ENCODE data around the gene TTC6.

The TTC6 gene

DNA sequence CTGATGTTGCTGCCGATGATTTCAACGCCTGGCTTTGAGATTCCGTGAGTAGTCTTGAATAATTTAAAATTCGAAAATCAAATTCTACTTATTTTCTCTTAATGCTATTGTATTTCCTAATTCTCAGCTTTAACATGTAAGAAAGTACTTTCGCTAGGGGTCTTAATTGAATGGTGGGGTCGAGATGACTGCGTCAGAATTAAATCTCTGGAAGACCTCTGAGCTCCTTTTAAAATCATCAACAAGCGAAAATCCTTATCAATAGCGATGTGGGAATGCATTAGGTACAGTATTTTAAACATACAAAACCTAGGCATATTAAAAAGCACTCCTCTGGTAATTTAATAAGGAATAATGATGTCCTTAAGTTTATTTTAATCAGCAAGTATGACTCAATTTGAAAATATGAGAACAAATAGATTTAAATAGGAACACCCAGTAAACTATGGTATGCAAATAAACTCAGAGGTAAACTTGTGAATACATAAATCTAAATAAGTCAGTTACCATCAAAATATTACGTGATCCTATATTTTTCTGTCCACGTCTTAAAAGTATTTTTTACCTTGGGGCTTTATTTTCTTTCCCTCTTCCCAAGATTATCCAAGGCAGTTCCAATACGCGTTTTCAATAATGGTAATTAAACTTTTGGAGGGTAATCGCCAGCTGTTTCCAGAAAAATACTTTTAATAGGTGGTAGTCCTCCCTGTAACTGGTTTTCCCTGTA lies 1.8 kb upstream of the TTC6 start:
- in situ Hi-C loops (cut with HindIII; ENCODE audit: low pct_ligation_motif_present, low pct_unique_long_range_greater_than_20kb, low sequenced_read_pairs), result no loop called here
- no peak for DNase-seq

DNA sequence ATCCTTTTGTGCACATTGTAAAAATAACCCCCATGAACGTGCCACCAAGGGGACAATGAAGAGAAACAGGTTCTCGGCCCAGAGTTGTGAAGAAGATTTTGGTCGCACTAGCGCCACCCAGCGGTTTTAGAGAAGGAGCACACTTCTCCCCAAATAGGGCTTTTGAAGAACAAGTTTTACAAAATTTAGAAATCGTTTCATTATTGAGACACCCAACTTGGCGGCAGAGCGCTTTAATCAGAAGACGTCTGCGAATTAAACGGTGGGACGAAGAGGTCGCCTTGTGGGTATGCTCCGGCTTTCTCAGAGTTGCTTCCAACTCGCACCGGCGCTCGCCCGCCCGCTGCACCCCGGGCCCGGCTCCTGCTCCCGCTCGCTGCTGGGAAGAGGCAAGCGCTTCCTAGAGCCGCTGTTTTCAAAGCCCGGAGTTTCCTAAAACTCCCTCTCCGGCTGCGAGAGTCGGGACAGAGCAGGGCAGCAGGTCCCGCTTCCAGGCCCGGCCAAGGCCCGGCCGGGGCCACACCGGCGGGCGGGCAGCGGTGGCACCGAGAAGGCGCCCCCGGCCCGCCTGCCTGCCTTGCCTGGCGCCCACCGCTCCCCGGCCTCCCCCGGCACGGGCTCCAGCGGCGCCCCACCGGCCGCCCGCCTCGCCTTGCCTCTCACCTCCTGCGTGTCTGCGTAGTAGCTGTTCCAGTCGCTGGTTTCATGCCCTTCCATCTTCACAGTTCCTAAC lies 1.0 kb upstream of the TTC6 start:
- in situ Hi-C loops (cut with HindIII; ENCODE audit: low pct_ligation_motif_present, low pct_unique_long_range_greater_than_20kb, low sequenced_read_pairs), result no loop called here
- DNase-seq, result peak; percentile 77

DNA sequence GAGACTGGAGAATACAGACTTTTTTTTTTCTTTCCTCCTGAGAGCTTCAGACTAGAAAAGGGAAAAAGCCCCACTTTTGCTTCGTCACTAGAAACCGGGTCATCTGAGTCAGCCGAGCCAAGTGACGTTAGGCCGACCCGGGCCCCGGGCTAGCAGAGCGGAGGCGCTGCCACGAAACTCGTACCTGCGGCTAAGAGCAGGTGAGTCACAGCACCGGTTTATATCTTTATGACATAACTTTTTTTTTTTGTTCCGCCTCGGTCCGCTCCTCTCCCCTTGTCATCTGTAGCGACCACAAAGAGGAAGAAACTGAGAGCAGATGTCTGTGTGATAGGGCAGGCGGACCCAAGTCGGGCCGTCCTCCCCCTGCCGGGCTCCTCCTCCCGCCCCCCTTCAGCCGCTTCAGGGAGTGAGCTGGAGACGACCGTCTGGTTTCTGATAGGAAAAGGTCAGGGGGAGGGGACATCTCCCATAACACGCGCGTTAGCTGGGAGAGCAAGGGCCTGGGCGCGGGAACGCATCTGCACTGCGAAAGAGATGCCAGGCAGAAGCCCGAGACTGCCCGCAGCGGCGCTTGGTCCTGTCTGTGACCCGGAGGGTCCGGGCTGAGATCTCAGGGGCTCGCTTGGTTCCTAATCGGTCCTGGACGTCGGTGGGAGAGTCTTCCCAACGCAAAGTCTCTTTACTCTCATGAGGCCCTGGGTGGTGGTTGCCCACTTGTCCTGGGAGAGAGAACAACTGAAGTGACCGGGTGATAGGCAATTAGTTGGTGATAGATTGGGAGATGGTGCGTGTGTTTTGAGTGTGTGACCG lies 586 bp downstream of the TTC6 start:
- in situ Hi-C loops (cut with HindIII; ENCODE audit: low pct_ligation_motif_present, low pct_unique_long_range_greater_than_20kb, low sequenced_read_pairs), result no loop called here
- DNase-seq, result peak; percentile 85

DNA sequence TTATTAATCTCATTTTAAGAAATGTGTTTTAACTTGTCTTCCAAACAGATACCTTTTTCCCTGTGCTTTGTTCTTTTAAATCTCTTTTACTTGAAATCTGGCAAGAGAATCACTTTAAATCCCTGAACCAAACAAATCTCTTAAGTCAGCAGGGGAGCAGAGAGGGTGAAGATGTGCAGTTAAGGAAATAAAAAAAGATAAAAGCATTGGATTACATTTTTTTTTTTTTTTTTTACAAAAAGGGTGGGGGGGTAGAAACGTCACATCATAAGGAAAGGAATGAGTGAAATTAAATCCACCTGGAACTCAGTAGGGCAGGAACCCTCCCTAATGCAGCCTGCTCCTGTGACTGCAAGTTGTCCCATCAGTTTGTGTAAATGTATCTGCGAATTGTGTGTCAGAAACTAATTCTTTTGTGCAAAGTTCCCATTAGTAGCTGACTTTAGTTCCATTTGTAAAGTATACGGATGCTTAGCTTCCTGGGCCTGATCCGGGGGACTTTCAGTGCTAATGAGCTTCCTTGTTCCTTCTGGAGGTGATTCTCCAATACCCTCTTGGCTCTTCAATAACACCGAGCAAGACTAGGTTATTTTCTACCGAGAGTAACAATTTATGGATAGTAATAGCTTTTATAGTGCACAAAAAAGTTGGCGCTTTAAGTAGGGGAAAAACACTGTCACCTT lies 1.5 kb downstream of the TTC6 start:
- in situ Hi-C loops (cut with HindIII; ENCODE audit: low pct_ligation_motif_present, low pct_unique_long_range_greater_than_20kb, low sequenced_read_pairs), result no loop called here
- DNase-seq, result no peak

DNA sequence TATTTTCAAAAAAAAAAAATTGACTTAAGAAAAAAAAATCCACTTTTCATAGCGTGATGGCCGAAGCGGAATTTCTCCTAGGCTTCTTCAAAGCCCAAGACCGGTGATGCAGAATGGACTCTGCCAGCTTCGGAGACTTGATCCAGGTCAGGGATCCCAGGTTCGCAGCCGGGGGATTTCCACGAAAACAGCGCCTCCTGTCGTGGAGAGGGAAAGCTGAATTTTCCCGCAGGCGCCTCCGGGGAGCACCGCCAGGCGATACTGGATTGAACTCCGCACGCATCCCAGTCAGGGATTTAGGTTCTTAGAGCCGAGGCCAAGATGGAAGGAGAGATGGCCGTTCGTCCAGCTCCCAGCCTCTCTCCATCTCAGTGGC lies 2.1 kb downstream of the TTC6 start:
- in situ Hi-C loops (cut with HindIII; ENCODE audit: low pct_ligation_motif_present, low pct_unique_long_range_greater_than_20kb, low sequenced_read_pairs), result no loop called here
- DNase-seq, result peak; percentile 5

DNA sequence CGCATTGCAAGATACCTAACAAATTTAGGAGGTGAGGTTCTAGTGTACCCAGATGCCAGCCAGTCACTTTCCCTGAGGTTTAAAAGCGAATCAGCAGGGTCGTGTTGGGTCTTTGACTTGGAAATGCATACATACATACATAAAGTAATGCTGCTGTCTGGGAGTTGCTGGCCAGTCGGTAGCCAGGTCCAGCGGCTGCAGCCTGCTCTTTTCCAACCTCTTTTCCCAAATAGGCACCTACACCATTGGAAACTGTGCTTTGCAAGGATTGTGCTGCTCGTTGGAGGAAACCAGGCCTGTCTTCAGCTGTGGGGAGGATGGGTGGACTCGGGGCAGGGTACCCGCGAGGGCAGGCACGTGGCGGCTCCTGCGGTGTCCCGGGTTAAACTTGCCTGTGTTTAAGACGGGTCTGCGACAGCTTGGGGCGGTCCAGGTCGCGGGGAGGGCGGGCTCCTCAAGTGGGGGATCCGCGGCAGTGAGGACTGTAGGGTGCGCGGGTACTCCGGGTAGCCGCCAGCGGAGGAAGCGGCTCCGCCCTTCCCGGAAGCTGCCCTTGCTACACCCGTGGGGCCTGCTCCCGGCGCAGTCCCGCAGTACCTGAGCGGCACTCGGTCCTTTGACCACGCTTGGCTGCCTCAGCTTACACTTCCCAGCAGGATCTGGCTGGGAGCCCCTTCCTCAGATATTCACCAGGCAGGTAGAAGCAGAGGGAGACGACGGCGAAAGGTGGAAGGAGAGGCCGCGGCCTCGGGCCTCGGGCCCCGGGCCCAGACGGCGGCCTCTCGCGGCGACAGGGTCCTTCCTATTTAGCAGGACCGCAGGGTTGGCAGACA lies 2.7 kb downstream of the TTC6 start:
- no peak for DNase-seq

DNA sequence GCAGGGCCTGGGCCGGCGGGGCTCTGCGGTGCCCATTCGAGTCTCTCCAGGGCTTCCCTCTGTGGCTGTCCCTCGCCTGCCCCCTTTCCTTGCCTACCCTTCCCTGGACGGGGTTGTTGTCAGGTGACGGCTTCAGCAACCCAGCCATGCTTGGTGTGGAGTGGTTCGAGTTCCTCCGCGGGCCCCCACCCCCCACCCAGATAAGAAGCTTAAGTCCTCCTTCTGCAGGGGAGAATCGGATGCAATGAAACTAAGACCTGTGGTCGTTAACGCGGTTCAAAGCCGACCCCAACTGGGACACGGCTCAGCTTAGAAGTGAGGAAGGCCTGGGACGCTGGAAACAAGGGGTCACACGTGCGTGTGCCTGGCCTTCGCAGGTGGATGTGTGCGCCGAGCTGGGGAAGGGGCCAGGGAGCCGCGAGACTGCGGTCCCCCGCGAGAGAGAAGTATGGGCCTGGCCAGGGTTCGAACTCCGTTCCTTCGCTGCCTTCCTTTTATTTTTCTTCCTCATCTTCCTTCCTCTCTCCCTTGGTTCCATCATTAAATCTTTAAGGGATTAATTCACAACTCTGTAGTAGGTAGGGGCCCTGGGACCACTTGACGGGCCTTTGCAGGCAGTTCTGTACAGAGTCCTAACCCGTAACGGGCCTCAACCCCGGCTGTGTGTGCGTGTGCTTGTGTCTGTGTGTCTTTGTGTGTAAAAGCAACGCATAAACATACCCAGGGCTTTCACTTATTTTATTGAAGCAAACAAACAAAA lies 3.5 kb downstream of the TTC6 start:
- in situ Hi-C loops (cut with HindIII; ENCODE audit: low pct_ligation_motif_present, low pct_unique_long_range_greater_than_20kb, low sequenced_read_pairs), result no loop called here
- DNase-seq, result no peak

More for the DNA sequence above, 2.7 kb downstream of the TTC6 start:
- in situ Hi-C loops (cut with HindIII; ENCODE audit: low pct_ligation_motif_present, low pct_unique_long_range_greater_than_20kb, low sequenced_read_pairs), result no loop called here

DNA sequence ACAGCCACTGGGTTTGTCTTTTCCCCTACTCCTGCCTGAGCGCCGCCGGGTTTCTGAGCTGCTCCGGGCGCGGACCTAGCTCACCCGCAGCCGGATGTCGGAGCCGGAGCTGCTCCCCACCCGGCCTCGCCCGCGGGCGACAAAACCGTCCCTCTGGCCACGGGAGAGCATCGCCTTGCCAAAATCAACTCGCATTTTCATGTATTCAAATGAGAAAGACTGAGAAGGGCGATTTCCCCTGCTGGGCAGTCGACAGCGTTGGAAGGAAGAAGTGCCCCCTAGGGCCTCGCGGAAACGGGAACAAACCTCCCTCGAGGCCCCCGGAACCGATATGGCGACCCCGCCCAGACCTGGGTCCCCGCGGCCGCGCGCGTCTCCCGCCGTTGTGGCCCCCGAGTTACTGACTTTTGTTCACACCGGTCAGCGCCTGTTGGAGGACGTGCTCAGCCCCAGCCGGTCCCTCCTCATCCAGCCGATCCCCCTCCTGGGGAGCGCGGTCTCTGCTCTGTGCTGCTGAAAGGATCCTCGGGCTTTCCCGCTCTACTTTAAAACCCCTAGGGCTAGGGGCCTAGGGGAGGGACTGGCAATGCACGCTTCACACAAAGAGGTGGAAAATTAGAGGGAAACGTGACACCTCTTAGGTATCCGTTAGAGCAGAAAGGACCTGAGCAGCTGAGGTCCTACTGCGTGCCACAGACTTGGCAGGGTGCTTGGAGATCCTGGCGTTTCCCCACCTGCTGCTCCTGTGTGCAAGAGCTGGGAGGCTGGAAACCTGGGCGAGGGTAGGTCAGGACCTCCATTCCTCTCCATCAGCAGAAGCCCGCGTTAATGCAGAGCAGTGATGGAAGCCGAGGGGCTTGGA lies 4.3 kb downstream of the TTC6 start:
- in situ Hi-C loops (cut with HindIII; ENCODE audit: low pct_ligation_motif_present, low pct_unique_long_range_greater_than_20kb, low sequenced_read_pairs), result no loop called here
- DNase-seq, result no peak

DNA sequence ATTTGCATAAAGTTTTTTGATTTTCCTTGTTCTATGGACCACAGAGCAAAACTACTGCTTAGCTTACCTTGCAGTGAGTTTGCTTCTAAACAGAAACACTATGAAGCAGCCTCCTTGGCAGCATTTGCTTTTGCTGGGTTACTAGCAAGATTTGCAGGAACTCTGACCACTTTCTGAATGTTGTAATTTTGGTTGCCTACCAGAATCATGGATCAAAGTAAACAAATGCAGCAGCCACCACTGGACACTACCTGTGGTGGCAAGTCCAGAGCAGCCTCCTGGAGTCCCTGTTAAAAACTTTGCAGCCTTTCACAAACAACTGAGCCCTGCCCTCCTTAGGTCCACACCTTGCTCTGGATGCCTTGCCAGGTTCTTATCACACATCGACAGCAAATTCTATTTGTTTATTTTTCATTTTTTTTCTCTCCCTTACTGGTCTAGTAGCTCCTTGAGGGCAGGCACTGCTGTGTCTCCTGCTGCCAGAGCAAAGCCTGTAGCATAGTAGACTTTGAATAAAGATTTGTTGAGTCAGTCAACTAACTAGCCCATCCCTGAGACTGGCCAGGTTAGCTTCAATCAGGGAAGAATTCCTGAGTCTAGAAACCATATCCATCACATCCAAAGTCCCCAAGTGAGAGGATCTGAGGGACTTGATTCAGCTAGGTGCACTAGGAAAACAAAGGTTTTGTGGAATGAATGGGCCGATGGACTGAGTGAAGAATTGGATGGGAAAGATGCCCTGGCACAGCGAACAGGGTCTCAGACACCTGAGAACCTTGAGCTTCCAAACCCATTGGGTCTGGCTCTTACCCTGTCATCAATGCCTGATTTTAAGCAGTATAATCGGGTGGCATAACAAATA lies 5.7 kb downstream of the TTC6 start:
- no peak for DNase-seq
- in situ Hi-C loops (cut with HindIII; ENCODE audit: low pct_ligation_motif_present, low pct_unique_long_range_greater_than_20kb, low sequenced_read_pairs), result no loop called here

DNA sequence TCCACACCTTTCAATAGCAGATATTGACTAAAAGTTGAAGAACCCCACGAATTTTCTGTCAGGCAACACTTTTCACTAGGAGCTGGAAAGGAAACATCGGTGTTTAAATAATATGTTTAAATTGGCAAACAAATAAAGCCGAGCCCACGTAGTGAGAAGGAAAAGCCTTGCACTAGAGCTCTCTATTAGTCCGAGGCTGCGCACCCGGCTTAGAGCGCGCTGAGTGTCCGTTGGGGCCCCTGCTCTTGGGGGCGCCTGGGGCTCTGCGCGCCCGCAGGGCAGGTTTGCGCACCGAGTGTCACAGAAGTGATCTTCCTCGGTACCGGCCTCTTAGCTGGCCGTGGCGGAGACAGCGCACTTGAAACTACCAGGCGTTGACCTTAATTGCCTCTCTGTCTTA lies 6.4 kb downstream of the TTC6 start:
- in situ Hi-C loops (cut with HindIII; ENCODE audit: low pct_ligation_motif_present, low pct_unique_long_range_greater_than_20kb, low sequenced_read_pairs), result no loop called here
- no peak for DNase-seq

DNA sequence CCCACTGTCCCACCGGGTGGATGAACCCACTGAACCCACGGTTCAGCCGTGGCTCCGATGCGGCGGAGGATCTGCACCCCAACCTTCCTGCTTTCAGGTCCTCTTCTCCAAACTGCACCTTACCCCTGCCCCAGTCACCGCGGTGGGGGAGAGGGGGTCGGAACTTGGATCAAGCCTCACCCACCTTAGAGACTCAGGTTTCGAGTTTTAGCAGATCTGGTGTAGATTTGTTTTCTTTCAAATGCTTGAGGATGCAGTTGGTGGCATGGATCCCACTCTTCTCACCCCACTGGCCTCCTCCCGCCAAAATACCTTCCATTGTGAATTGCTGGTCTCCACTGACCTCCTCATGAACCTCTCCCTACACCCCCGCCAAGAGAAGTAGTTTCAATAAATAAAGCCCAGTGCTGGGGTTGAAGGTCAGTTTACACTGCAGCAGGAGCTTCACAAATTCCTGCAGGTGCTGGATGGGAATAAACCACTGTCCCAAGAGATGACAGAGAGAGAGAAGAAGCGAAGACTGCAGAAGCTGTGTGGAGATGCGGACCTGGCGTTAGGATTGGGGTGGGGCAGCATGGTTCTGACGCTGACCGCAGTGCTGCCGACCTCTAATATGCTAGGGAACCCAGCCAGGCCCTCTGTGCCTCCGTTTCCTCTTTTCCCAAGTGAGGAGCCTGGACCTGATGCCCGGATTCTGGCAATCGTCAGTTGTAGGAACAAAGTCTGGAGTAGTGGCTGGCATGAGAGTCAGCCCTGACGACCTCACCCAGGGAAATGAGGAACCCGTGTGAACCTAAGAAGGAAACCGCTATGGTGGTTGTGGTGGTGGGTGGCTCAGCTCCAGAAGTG lies 7.4 kb downstream of the TTC6 start:
- in situ Hi-C loops (cut with HindIII; ENCODE audit: low pct_ligation_motif_present, low pct_unique_long_range_greater_than_20kb, low sequenced_read_pairs), result no loop called here
- no peak for DNase-seq

DNA sequence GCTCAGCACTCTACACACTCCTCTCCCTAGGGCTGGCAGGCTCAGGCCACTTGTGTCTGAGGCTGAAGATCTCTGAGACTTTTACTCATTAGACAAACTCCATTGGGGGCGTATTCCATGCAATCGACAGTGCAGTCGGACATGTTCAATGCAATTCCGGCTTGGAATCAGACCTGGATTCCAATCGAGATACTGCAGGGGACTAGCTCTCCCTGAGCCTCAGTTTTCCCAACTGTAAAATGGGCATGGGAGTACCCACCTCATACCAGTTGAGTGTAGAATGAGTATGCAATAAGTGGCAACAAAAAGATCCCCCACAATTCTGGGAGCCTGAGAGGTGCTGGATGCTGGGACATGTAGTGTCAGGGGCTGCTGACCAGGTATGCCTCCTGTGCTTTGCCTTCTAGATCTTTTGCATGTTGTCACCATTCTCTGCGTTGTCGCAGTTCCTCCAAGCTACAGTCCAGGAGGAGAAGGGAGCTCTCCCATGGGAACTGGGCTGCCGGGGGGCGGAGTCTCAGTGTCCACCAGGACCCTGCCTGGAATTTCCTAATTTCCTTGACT lies 8.3 kb downstream of the TTC6 start:
- DNase-seq, result no peak
- in situ Hi-C loops (cut with HindIII; ENCODE audit: low pct_ligation_motif_present, low pct_unique_long_range_greater_than_20kb, low sequenced_read_pairs), result no loop called here

DNA sequence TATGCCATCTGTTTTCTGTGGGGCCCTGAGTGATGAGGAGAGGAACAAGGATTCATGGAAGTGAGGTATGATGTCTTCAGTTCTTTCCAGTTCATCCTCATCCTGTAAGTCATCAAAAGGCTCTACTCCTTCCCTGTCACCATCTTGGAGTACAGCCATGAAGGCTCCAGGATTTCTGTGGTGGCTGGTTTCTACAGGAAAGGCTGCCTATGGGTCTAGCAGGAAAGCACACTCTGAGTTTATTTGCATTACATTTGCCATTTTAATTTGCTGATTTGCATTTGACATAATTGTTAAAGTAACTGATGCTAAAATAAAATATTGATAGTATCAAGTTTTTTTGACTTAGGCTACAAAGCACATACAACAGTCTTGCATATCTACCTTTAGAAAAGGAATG lies 11.2 kb downstream of the TTC6 start:
- in situ Hi-C loops (cut with HindIII; ENCODE audit: low pct_ligation_motif_present, low pct_unique_long_range_greater_than_20kb, low sequenced_read_pairs), result no loop called here
- DNase-seq, result no peak

DNA sequence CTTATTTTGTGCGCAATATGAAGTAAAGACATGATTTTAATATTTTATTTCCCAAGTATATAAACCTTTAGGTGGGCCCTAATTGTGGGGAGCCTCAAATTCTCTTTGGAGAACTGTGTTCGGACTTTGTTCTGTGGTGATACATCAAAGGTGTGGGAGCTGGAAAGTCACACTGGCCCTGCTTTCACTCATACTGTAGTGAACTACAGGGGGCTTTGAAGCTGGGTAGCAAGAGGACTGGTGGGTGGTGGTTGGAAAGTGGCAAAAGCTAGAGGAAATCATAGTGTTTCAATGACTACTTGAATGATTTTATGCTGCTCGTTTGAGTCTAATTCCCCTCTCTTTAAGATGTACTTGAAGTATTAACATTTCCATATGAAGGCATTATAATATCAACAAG lies 13.2 kb downstream of the TTC6 start:
- no peak for DNase-seq
- in situ Hi-C loops (cut with HindIII; ENCODE audit: low pct_ligation_motif_present, low pct_unique_long_range_greater_than_20kb, low sequenced_read_pairs), result no loop called here

Measured in ACHN (cell line).